ENCODE data around the gene NXPE1.
"Not testable (repeated sequence)": the region's sequence is repeated elsewhere in the genome, so short reads cannot be mapped to it uniquely, and the experiment has no call there.

The NXPE1 gene

DNA sequence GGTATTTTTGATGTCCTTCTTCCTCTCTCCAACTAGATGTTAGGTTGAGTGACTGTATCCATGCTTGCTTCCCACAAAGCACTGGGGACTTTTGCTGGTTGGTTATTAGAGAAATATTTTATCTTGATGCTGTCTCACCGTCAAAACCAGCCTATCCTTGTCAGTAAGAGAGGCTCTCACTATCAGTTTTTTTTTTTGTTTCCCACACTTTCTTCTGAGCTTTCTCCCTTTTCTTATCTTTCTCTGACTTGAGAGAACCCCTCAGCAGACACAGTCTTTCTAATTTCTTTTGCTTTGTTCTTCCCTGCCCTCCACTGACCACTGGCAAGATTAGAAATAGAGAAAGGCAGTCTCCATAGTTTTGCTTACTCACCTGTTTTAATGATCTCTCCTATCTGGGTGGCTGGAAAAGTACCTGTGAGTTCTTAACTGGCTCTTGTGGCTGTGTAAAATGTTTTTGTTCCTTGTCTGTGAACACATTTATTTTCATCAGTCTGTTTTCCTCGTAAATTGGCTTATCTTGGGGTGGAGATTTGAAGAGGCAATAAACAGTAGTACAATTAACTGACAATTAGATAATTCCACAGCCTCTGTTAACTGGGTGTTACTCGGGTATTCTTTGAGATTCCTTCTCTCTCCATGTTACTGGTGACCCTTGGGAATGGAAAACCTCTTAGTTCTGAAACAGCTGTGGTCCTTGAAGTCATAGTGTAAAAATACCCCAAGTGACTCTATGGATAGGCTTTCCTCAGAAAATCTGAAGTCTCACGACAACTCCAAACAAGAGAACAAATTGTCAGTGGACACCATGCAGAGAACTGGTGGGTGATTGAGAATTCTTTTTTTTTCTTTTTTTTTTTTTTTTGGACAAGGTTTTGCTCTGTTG, at the start of gene NXPE1:
TSS of gene NXPE1 (minus strand) at position 457 of the 886 bp plus-strand sequence. CDS start 8,680 bp downstream, outside the sequence.
- no peak for DNase-seq

DNA sequence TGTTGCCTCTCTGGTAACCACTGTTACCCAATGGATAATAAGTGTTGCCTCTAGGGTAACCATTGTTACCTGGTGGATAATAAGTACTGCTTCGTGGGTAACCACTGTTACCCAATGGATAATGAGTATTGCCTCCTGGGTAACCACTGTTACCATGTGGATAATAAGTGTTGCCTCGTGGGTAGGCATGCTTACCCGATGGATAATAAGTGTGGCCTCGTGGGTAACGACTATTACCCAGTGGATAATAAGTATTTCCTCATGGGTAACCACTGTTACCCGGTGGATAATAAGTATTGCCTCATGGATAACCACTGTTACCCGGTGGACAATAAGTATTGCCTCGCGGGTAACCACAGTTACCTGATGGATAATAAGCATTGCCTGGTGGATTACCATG, 49.7 kb upstream of the NXPE1 start:
- DNase-seq: no peak

DNA sequence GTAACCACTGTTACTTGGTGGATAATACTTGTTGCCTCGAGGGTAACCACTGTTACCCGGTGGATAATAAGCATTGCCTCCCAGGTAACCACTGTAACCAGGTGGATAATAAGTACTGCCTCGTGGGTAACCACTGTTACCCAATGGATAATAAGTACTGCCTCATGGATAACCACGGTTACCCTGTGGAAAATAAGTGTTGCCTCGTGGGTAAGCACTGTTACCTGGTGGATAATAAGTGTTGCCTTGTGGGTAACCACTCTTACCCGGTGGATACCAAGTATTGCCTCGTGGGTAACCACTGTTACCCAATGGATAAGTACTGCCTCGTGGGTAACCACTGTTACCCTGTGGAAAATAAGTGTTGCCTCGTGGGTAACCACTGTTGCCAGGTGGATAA, 48.9 kb upstream of the NXPE1 start:
- not testable (repeated sequence) for DNase-seq

- no peak for DNase-seq
Measured at GRCh38 chr11:114607753-114608459, 48.2 kb upstream of the NXPE1 start.

GRCh38 chr11:114606802-114607075, 47.1 kb upstream of the NXPE1 start:
- DNase-seq: not testable (repeated sequence)

DNA sequence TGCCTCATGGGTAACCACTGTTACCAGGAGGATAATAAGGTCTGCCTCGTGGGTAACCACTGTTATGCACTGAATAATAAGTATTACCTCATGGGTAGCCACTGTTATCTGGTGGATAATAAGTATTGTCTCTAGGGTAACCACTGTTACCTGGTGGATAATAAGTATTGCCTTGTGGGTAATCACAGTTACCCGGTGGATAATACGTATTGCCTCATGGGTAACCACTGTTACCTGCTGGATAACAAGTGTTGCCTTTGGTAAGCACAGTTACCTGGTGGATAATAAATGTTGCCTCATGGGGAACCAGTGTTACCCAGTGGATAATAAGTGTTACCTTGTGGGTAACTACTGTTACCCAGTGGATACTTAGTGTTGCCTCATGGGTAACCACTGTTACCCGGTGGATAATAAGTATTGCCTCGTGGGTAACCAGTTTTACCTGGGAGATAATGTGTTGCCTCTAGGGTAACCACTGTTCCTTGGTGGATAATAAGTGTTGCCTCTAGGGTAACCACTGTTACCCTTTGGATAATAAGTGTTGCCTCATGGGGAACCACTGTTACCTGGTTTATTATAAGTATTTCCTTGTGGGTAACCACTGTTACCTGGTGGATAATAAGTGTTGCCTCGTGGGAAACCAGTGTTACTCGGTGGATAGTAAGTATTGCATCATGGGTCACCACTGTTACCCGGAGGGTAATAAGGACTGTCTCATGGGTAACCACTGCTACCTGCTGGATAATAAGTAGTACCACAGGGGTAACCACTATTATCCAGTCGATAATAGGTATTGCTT, 46.5 kb upstream of the NXPE1 start:
- no peak for DNase-seq

- no peak for DNase-seq
Measured at GRCh38 chr11:114605370-114605769, 45.7 kb upstream of the NXPE1 start.

- no peak for DNase-seq
Measured at GRCh38 chr11:114604886-114605285, 45.2 kb upstream of the NXPE1 start.

DNA sequence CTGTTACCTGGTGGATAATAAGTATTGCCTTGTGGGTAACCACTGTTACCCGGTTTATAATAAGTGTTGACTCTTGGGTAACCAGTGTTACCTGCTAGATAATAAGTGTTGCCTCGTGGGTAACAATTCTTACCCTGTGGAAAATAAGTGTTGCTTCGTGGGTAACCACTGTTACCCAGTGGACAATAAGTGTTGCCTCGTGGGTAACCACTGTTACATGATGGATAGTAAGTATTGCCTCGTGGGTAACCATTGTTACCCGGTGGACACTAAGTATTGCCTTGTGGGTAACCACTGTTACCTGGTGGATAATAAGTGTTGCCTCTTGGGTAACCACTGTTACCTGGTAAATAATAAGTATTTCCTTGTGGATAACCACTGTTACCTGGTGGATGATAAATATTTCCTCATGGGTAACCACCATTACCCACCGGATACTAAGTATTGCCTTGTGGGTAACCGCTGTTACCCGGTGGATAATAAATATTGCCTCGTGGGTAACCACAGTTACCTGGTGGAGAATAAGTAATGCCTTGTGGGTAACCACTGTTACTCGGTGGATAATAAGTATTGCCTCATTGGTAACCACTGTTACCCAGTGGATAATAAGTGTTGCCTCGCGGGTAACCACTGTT, 44.6 kb upstream of the NXPE1 start:
- no peak for DNase-seq

- DNase-seq: not testable (repeated sequence)
Measured at GRCh38 chr11:114603151-114603550, 43.5 kb upstream of the NXPE1 start.

DNA sequence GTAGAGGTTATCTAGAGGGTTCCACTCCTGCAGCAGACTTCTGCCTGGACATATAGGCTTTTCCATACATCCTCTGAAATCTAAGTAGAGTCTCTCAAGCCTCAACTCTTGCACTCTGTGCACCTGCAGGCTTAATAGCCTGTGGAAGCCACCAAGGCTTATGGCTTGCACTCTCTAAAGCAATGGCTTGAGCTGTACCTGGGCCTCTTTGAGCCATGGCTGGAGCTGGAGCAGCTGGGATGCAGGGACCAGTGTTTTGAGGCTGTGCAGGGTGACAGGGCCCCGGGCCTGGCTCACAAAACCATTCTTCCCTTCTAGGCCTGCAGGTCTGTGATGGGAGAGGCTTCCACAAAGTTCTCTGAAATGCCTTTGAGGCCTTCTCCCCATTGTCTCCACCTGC, 38.8 kb upstream of the NXPE1 start:
- no peak for DNase-seq

DNA sequence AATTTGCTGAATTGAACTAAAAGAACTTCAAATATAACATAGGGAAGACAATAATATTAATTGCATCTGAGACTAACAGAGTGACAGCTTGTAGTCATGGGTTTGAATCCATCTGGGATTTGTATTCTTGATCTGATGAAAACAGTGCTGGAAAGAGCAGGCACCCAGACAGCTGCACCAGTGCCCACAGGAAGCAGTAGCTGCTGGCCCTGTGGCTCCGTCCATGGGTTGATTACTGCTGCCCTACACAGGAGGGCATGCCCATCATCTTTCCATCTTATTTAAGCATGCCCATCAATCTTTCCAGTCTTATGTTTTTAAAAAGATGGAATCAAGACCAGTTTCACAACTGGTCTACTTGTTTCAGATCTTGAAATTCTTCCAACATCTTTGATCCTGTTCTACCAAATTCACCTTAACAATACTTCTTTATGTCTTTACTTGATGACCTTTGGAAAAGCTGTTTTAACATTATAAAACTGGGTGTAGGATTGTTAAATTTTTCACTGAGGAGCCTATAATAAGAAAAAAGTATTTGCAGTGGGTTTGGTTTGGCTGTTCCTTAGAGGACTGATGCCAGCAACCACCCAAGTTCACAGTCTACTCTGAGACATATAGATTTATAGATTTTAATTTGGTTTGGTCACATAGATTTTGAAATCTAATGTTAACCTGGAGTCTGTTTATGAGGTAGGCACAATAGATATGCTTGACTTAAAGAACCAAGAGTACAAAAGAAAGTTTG, 36.7 kb upstream of the NXPE1 start:
- DNase-seq: no peak

- DNase-seq: no peak
Measured at GRCh38 chr11:114595571-114595970, 35.9 kb upstream of the NXPE1 start, which contains the start of gene NXPE4. Gene NXPE4 (minus strand): TSS chr11:114595786. CDS start chr11:114594759, 1,027 bp downstream.

GRCh38 chr11:114594703-114595102, 35.0 kb upstream of the NXPE1 start:
- DNase-seq: no peak

GRCh38 chr11:114587398-114587953, 27.8 kb upstream of the NXPE1 start:
- no peak for DNase-seq

GRCh38 chr11:114586797-114587196, 27.1 kb upstream of the NXPE1 start:
- DNase-seq: no peak

GRCh38 chr11:114571712-114572111, 12.0 kb upstream of the NXPE1 start:
- DNase-seq: no peak

DNA sequence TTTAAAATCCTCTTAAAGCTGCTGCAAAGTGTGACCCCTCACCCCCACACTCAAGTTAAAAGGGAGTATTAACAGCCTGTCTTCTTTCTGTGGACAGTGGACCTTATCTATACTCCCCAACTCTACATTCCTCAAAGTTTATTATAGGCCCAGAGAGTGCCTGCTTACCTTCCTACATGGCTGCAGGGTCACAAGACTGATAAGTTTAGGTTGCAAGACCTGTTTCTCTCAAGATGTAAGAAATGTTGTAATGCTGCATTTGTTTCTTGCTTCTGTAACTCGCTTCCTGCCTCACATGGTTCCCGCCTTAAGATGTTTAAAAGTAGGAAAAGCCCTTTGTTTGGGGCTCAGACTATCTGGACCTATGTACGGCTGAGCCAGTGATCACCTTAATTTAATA, 10.1 kb upstream of the NXPE1 start:
- no peak for DNase-seq

- DNase-seq: no peak
Measured at GRCh38 chr11:114566276-114566675, 6.6 kb upstream of the NXPE1 start.

- no peak for DNase-seq
Measured at GRCh38 chr11:114564831-114565230, 5.2 kb upstream of the NXPE1 start.

DNA sequence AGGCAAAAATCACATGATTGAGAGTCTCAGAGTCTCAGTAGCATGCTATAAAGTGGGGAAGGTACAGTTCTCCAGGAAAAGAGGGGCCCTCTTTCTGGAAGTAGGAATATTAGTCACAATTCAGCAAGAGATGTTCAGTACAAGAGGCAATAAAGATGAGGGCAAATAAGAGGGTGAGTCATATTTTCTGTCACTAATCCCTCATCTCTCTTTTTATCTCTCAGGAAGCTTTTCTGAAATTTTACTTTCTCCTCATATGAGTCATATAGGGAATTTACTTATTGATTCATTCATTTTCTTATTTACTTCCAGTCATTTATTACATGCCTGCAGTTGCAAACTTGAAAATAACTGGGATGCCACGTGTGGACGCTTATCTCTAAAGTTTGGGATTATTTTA, 3.4 kb upstream of the NXPE1 start:
- DNase-seq: no peak
